ENCODE data around the gene MAX. TPM values are rescaled to one million over a fixed set of nuclear protein-coding genes. Genes with fewer than 3 reads are reported as not detected.

MAX gene
- total and polyA plus RNA-seq, 9 of the 15 experiments (the other 6 are each of a cell fraction or from before 2014, with no cell fraction given), result 15.4 to 96.5 (median 51.6) TPM

GRCh38 chr14:65107200-65107599 lies 4.9 kb upstream of the MAX start (continued):
- TF ChIP-seq, protein P1, sequence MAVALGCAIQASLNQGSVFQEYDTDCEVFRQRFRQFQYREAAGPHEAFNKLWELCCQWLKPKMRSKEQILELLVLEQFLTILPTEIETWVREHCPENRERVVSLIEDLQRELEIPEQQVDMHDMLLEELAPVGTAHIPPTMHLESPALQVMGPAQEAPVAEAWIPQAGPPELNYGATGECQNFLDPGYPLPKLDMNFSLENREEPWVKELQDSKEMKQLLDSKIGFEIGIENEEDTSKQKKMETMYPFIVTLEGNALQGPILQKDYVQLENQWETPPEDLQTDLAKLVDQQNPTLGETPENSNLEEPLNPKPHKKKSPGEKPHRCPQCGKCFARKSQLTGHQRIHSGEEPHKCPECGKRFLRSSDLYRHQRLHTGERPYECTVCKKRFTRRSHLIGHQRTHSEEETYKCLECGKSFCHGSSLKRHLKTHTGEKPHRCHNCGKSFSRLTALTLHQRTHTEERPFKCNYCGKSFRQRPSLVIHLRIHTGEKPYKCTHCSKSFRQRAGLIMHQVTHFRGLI (CRISPR knock-in tag; IDR thresholded peaks at IDR 0.05), result no peak
- TF ChIP-seq MCM3 (IDR thresholded peaks at IDR 0.05), result no peak
- TF ChIP-seq SRF (CRISPR knock-in tag; IDR thresholded peaks at IDR 0.05), result no peak
- TF ChIP-seq NELFE (IDR thresholded peaks at IDR 0.05; ENCODE audit: insufficient read depth, insufficient read length), result no peak
- no peak for TF ChIP-seq FOXA1 (IDR thresholded peaks at IDR 0.05; ENCODE audit: borderline replicate concordance)
- TF ChIP-seq RERE (CRISPR knock-in tag; IDR thresholded peaks at IDR 0.05; ENCODE audit: borderline replicate concordance), result no peak
- TF ChIP-seq, protein P2, sequence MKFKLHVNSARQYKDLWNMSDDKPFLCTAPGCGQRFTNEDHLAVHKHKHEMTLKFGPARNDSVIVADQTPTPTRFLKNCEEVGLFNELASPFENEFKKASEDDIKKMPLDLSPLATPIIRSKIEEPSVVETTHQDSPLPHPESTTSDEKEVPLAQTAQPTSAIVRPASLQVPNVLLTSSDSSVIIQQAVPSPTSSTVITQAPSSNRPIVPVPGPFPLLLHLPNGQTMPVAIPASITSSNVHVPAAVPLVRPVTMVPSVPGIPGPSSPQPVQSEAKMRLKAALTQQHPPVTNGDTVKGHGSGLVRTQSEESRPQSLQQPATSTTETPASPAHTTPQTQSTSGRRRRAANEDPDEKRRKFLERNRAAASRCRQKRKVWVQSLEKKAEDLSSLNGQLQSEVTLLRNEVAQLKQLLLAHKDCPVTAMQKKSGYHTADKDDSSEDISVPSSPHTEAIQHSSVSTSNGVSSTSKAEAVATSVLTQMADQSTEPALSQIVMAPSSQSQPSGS (CRISPR knock-in tag; IDR thresholded peaks at IDR 0.05), result no peak
- TF ChIP-seq FOXK2 (conservative IDR thresholded peaks at IDR 0.05 in 1 of 2, IDR thresholded peaks at IDR 0.05 in 1 of 2; ENCODE audit: low read depth in 2 of 2), result no peak
- TF ChIP-seq BHLHE40 (IDR thresholded peaks at IDR 0.05; ENCODE audit: low read length), result no peak
- no peak for TF ChIP-seq POLR2B (IDR thresholded peaks at IDR 0.05; ENCODE audit: low read depth, partially characterized antibody)
- peak; percentile 35 to 72; a peak in 2 of 4 replicates for TF ChIP-seq TRIM24 (IDR thresholded peaks at IDR 0.05)
- TF ChIP-seq POLR2G (IDR thresholded peaks at IDR 0.05; ENCODE audit: low read depth, low read length), result no peak
- TF ChIP-seq GATAD2A (IDR thresholded peaks at IDR 0.05), result peak; percentile 70; the same call in 1 of the 2 replicates
- no peak for TF ChIP-seq YBX1 (IDR thresholded peaks at IDR 0.05)
- TF ChIP-seq ILF3 (IDR thresholded peaks at IDR 0.05; ENCODE audit: borderline replicate concordance), result no peak
- TF ChIP-seq ZKSCAN8 (CRISPR knock-in tag; IDR thresholded peaks at IDR 0.05), result peak; percentile 70; the same call in 1 of the 2 replicates
- TF ChIP-seq, protein P3, sequence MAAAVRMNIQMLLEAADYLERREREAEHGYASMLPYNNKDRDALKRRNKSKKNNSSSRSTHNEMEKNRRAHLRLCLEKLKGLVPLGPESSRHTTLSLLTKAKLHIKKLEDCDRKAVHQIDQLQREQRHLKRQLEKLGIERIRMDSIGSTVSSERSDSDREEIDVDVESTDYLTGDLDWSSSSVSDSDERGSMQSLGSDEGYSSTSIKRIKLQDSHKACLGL (CRISPR knock-in tag; IDR thresholded peaks at IDR 0.05; ENCODE audit: borderline replicate concordance, poor library complexity, severe bottlenecking), result no peak
- no peak for TF ChIP-seq SREBF1 (IDR thresholded peaks at IDR 0.05; ENCODE audit: borderline replicate concordance, low read depth, low read length)
- no peak for TF ChIP-seq TGIF2 (CRISPR knock-in tag; IDR thresholded peaks at IDR 0.05)
- peak; percentile 95 for TF ChIP-seq CBFA2T3 (IDR thresholded peaks at IDR 0.05)

Measured in K562 (cell line).